Stimulated activated CD4-positive, alpha-beta T cell treated with anti-CD3 and anti-CD28 coated beads, Interleukin-2, amount 100 ng/mL, for 4 hours (primary cell): ENCODE data around the gene BTNL3.
"Not testable (repeated sequence)": the region's sequence is repeated elsewhere in the genome, so short reads cannot be mapped to it uniquely, and the experiment has no call there.

Experiments
- DNase-seq: peaks from one replicate; pipeline ENCODE4 v3.0.0-alpha.2; 2020; ENCODE audit warnings: low read depth

Gene BTNL3, protein sequence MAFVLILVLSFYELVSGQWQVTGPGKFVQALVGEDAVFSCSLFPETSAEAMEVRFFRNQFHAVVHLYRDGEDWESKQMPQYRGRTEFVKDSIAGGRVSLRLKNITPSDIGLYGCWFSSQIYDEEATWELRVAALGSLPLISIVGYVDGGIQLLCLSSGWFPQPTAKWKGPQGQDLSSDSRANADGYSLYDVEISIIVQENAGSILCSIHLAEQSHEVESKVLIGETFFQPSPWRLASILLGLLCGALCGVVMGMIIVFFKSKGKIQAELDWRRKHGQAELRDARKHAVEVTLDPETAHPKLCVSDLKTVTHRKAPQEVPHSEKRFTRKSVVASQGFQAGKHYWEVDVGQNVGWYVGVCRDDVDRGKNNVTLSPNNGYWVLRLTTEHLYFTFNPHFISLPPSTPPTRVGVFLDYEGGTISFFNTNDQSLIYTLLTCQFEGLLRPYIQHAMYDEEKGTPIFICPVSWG

GRCh38 chr5:180988592-180988991 is at the start of gene BTNL3:
BTNL3 (plus strand) TSS chr5:180988846; CDS start chr5:180989029, 183 bp downstream.
- DNase-seq: no peak

GRCh38 chr5:180950291-180950949 is 38.2 kb upstream of the BTNL3 start:
- DNase-seq: no peak

DNA sequence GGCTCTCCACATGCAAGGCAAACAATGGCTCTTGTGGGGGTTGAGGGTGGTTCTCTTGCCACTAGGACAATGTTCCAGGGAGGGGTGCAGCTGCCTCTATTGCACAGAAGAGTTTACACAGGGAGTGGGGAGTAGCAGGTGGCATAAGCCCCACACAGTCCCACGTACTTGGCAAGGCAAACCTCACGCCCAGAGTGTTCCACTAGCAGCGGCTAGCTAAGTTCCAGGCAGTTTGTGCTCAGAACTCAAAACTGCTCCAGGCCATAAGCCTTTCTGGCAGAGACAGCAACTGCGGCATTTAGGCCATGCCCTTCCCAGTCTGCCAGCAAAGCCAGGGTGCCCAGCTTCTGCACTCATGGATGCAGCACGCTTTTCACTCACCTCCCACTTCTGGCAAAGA is 29.0 kb upstream of the BTNL3 start:
- DNase-seq: no peak

DNA sequence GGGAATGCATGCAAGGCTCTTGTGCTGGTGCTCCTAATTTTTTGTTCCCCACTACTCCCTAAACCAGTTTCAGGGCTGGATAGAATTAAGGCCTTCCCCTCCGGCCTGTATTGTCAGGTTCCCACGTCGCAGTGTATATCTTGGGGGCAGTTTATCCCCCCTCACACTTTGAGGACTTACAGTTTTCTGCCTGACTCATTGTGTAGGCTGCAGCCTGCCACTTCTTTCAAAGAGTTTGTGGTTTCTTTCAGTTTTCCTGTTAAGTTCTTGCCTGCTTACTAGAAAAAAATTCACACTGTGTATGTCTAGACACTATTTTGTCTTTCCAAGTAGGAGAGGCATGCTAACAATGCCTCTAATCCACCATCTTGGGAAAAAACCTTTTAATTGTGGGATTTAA is 28.4 kb upstream of the BTNL3 start:
- DNase-seq: no peak

DNA sequence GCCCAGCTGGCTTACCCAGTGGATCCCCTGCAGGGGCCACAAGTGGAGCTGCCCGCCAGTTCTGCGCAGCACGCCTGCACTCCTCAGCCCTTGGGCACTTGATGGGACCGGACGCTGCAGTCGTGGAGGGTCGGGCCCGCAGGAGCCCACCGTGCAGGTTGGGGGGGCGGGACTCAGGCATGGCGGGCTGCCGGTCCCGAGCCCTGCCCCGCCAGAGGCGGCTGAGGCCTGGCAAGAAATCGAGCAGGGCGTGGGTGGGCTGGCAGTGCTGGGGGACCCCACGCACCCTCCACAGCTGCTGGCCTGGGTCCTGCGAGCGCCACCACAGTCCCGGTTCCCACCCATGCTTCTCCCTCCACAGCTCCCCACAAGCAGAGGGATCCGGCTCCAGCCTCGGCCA is 19.2 kb upstream of the BTNL3 start:
- no peak for DNase-seq

GRCh38 chr5:180970336-180970735 is 18.3 kb upstream of the BTNL3 start:
- DNase-seq: no peak

DNA sequence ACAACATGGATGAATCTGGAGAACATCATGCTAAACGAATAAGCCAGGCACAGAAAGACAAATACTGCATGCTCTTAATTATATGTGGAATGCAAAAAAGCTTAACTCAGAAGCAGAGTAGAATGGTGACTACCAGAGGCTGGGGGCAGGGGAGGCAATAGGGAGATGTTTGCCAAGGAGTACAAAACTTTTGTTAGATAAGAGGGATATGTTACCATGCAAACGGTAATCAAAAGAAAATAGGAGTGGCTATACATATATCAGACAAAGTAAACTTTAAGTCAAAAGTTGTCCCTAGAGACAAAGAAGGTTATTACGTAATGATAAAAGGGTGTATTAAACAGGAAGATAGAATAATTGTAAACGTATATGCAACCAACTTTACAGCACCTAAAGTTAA is 17.8 kb upstream of the BTNL3 start:
- DNase-seq: no peak

DNA sequence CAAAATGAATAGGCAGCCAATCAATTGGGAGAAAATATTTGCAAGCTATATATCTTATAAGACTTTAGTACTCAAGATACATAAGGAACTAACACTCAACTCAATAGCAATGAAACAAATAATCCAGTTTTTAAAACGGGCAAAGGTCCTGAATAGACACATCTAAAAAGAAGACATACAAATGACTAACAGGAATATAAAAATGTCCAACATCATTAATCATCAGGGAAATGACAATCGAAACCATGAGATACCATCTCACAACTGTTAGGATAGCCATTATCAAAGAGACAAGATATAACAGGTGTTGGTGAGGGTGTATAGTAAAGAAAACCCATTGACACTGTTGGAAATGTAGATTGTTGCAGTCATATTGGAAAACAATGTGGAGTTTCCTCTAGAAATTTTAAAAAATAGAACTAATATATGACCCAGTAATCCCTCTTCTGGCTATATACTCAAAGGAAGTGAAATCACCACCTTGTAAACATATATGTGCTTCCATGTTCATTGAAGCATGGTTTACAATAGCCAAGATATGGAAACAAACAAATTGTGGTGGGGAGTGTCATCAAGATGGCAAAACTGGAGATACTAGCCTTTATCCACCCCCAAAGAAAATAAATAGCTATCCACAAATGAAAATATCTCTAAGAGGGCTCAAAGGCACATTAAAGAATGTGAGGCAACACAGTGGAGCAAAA is 13.9 kb upstream of the BTNL3 start:
- no peak for DNase-seq

DNA sequence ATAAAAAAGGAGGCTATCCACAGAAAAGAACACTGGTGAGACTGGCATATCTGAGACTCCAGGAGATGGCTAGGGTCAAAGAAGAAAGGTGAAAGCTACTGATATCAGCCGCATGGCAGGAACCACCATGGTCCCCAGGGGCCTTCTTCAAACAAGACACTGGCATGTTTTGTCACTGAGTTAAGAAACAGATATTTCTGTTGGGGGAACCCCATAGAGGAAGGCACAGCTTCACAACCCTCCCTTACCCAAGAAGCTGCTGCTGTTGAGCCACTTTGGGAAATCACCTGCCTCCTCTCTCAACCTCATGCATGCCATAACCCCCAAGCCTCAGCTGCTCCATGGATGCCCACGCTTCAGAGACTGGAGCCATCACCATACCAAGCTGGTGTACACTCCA is 13.3 kb upstream of the BTNL3 start:
- no peak for DNase-seq

DNA sequence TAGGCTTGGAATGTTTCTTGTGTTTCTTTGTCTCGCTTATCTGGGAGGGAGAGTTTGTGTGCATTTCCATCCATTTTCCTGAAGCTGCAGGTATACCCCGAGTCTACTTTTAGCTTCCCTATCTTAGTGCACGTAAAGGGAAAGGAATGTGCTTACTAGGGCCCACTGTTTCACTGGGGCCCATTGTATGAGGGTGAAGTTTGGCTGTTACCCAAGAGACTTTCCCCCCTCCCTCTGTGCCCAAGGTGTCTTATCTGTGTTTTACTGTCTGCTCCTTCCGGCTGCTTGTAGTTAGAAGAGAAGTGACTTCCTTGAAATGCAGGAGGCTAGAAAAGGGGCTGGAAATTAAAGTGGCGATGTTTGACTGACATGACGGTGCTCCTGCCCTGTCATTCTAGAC is 12.1 kb upstream of the BTNL3 start:
- DNase-seq: no peak

GRCh38 chr5:180977852-180978251 is 10.8 kb upstream of the BTNL3 start:
- DNase-seq: no peak

GRCh38 chr5:180982008-180982741 is 6.5 kb upstream of the BTNL3 start:
- DNase-seq: no peak

DNA sequence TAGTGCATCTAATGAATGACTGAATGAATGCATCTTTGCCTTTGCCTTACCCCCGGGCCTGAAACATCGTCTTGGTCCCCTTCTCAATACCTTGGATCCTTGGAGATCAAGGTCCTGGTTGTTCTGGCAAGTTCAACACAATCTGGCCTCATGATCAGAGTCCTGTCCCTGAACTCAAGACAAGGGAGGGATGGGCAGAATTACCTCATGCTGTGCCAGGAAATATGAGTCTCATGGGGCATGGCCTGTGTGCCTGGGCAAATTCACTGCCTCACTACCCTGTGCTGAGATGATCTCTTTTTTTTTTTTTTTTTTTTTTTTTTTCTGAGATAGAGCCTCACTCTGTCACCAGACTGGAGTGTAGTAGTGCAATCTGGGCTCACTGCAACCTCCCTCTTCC is 630 bp upstream of the BTNL3 start:
- no peak for DNase-seq

GRCh38 chr5:180990086-180990881 is 1.6 kb downstream of the BTNL3 start:
- no peak for DNase-seq

DNA sequence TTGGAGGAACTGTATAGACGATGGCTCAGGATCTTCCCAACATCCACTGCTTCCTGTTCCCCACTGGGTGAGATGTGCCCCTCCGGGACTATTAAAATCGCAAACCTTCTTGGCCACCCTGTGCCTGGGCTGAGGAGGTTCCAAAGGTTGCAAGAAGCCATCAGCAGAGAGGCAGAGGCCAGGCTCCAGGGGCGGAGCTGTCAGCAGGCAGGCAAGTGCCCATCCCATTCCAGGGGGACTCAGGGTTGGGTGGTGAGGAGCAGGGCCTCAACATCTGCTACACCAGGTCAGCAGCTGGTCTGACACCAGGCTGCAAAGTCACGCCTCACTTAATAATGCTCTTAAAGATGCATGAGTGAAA is 2.2 kb downstream of the BTNL3 start:
- DNase-seq: no peak

GRCh38 chr5:181001947-181002346 is 13.3 kb downstream of the BTNL3 start:
- no peak for DNase-seq

DNA sequence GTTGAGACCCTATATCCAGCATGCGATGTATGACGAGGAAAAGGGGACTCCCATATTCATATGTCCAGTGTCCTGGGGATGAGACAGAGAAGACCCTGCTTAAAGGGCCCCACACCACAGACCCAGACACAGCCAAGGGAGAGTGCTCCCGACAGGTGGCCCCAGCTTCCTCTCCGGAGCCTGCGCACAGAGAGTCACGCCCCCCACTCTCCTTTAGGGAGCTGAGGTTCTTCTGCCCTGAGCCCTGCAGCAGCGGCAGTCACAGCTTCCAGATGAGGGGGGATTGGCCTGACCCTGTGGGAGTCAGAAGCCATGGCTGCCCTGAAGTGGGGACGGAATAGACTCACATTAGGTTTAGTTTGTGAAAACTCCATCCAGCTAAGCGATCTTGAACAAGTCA is 17.1 kb downstream of the BTNL3 start:
- no peak for DNase-seq

- DNase-seq: no peak
Measured at GRCh38 chr5:181008136-181008535, 19.5 kb downstream of the BTNL3 start.

DNA sequence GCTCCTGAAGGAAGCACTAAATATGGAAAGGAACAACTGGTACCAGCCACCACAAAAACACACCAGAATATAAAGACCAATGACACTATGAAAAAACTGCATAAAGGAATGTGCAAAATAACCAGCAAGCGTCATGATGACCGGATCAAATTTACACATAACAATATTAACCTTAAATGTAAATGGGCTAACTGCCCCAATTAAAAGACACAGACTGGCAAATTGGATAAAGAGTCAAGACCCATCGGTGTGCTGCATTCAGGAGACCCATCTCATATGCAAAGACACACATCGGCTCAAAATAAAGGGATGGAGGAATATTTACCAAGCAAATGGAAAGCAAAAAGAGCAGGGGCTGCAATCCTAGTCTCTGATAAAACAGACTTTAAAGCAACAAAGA is 21.4 kb downstream of the BTNL3 start:
- DNase-seq: not testable (repeated sequence)

DNA sequence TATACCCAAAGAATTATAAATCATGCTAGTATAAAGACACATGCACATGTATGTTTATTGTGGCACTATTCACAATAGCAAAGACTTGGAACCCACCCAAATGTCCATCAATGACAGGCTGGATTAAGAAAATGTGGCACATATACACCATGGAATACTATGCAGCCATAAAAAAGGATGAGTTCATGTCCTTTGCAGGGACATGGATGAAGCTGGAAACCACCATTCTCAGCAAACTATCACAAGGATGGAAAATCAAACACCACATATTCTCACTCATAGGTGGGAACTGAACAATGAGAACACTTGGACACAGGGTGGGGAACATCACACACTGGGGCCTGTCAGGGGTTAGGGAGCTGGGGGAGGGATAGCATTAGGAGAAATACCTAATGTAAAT is 26.0 kb downstream of the BTNL3 start:
- not testable (repeated sequence) for DNase-seq

GRCh38 chr5:181017448-181017847 is 28.8 kb downstream of the BTNL3 start:
- not testable (repeated sequence) for DNase-seq
